Endometrial microvascular endothelial cells (primary cell): ENCODE results near the gene CST8. TPM values are rescaled to one million over a fixed set of nuclear protein-coding genes. Genes with fewer than 3 reads are reported as not detected.

Experiments used
- in situ Hi-C: cut with HindIII; loops from 2 replicates; pipeline ENCODE4 v1.10.0; 2017; ENCODE audit warnings: low sequenced_read_pairs, low pct_unique_long_range_greater_than_20kb; ENCODE audit errors: inconsistent ontology term
- total RNA-seq: library from RNA; depleted of rRNA; stranded (reverse); fragments of >200 nt; gene quantifications from one replicate; pipeline ENCODE4 v1.2.3, GENCODE V29; 2015; ENCODE audit errors: inconsistent ontology term

CST8 gene
- total RNA-seq, 1 donor from 2014 or later: not detected

- in situ Hi-C loops: no loop called here
Measured at GRCh38 chr20:23513164-23513563, 22.2 kb downstream of the CST8 start.

- in situ Hi-C loops: no loop called here
Measured at GRCh38 chr20:23514848-23515247, 23.9 kb downstream of the CST8 start.

GRCh38 chr20:23515250-23515939 is 24.5 kb downstream of the CST8 start:
- in situ Hi-C loops: no loop called here

GRCh38 chr20:23517719-23518118 is 26.8 kb downstream of the CST8 start:
- in situ Hi-C loops: no loop called here

- in situ Hi-C loops: no loop called here
Measured at GRCh38 chr20:23519556-23519955, 28.6 kb downstream of the CST8 start.

- in situ Hi-C loops: no loop called here
Measured at GRCh38 chr20:23520185-23520584, 29.3 kb downstream of the CST8 start.

- in situ Hi-C loops: no loop called here
Measured at GRCh38 chr20:23524146-23524545, 33.2 kb downstream of the CST8 start.

- in situ Hi-C loops: no loop called here
Measured at GRCh38 chr20:23526850-23527249, 35.9 kb downstream of the CST8 start.

- in situ Hi-C loops: no loop called here
Measured at GRCh38 chr20:23528867-23529431, 38.0 kb downstream of the CST8 start.

- in situ Hi-C loops: no loop called here
Measured at GRCh38 chr20:23530937-23531567, 40.1 kb downstream of the CST8 start.

- in situ Hi-C loops: no loop called here
Measured at GRCh38 chr20:23532533-23532932, 41.6 kb downstream of the CST8 start.

GRCh38 chr20:23533161-23533560 is 42.2 kb downstream of the CST8 start:
- in situ Hi-C loops: no loop called here

GRCh38 chr20:23534801-23535593 is 44.1 kb downstream of the CST8 start:
- in situ Hi-C loops: no loop called here

- in situ Hi-C loops: no loop called here
Measured at GRCh38 chr20:23536328-23536974, 45.5 kb downstream of the CST8 start.

GRCh38 chr20:23537030-23537429 is 46.1 kb downstream of the CST8 start:
- in situ Hi-C loops: no loop called here

GRCh38 chr20:23540624-23541023 is 49.7 kb downstream of the CST8 start:
- in situ Hi-C loops: no loop called here

GRCh38 chr20:23541330-23541729 is 50.4 kb downstream of the CST8 start:
- in situ Hi-C loops: no loop called here

- in situ Hi-C loops: no loop called here
Measured at GRCh38 chr20:23541776-23542175, 50.9 kb downstream of the CST8 start.

GRCh38 chr20:23542801-23543200 is 51.9 kb downstream of the CST8 start:
- in situ Hi-C loops: no loop called here
